GM11168 (cell line): ENCODE results near the gene SNX13.

Experiments used
- in situ Hi-C: fragments of 300-500 bp; cut with MboI; formaldehyde crosslinking; loops from one replicate; pipeline ENCODE4 v1.12.0; 2022; ENCODE audit warnings: low sequenced_read_pairs; ENCODE audit not compliant: unreplicated experiment

The SNX13 gene, protein sequence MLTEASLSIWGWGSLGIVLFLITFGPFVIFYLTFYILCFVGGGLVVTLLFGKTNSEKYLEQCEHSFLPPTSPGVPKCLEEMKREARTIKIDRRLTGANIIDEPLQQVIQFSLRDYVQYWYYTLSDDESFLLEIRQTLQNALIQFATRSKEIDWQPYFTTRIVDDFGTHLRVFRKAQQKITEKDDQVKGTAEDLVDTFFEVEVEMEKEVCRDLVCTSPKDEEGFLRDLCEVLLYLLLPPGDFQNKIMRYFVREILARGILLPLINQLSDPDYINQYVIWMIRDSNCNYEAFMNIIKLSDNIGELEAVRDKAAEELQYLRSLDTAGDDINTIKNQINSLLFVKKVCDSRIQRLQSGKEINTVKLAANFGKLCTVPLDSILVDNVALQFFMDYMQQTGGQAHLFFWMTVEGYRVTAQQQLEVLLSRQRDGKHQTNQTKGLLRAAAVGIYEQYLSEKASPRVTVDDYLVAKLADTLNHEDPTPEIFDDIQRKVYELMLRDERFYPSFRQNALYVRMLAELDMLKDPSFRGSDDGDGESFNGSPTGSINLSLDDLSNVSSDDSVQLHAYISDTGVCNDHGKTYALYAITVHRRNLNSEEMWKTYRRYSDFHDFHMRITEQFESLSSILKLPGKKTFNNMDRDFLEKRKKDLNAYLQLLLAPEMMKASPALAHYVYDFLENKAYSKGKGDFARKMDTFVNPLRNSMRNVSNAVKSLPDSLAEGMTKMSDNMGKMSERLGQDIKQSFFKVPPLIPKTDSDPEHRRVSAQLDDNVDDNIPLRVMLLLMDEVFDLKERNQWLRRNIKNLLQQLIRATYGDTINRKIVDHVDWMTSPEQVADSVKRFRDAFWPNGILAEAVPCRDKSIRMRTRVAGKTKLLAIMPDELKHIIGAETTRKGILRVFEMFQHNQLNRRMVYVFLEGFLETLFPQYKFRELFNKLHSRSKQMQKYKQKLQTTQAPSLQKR

DNA sequence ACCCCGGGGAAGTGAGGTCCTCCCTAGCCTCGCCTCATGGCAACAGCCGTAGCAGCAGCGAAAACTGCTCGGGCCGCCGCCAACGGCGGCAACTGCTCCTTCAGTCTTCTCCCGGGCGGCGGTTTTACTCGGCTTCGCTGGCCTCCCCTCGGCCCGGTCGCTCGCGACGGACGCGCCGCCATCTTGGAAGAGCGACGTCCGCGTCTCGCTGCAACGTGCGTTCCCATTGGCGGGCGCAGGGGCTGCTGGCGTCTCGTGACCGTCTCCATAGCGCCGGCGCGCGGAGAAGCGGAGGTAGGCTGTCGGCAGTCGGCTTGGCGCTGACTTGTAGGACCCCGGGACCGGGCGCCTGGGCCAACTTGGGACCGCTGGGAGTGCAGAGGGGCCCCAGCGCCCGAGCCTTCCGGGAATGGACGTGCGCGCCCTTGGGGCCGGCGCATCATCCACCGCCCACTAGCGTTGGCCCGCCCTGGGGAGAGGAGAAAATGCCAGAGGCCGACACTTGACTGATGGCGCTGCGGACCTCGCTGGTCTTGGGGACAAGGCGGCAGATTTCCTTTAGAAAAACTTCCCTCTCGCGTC lies at the start of gene SNX13:
SNX13 (minus strand) TSS at position 193 of the 582 bp plus-strand sequence. CDS start 199 bp downstream, outside the sequence.
- in situ Hi-C loops: no loop called here

DNA sequence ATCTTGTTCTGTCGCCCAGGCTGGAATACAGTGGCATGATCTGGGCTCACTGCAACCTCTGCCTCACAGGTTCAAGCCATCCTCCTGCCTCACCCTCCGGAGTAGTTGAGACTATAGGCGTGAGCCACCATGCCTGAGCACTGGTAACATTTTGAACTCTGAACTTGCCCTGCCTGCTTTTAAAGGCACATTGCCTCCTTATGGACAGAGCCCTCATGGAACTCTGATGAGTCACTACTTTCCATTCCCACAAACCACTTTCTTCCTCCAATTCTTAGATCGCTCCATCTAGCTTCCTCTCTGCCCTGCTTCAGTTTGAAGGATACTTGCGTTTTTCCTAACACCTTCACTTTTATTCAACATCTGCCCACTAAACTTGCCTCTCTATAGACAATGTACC lies 49.3 kb upstream of the SNX13 start:
- in situ Hi-C loops: no loop called here

DNA sequence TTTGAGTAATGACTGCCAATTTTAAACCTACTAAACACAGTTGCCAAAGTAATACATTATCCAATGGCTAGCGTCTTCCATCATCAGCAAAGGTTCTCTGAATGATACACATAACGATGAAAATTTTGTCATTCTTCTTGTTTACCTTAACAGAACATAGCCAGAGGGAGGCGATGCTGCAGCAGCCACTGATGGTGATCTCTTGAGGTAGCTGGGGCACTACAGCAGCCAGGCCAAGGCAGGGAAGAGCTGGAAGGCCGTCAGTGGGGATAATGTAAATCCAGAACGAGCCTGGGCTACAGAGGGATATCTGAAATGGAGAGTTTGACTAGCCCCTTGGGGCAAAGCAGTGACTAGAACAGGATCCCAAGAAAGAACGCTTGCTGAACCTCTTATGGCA lies 48.6 kb upstream of the SNX13 start:
- in situ Hi-C loops: no loop called here

DNA sequence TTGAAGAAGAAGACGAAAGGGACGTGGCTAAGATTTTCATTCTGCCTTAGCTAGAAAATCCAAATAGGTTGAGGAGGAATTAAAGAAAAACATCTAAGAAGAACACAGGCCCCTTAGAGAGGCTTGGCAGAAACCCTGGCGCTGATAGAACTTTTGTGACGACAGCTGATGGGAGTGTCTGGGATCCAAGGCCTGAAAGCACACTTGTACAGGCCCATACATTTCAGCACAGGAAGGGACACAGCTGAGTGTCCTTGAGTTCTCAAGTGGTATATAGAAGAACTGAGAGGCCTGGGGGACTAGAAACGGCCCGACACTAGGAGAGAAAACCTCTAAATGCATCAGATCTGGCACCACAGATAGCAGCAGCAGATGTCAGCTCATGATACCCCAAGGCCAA lies 47.8 kb upstream of the SNX13 start:
- in situ Hi-C loops: no loop called here

DNA sequence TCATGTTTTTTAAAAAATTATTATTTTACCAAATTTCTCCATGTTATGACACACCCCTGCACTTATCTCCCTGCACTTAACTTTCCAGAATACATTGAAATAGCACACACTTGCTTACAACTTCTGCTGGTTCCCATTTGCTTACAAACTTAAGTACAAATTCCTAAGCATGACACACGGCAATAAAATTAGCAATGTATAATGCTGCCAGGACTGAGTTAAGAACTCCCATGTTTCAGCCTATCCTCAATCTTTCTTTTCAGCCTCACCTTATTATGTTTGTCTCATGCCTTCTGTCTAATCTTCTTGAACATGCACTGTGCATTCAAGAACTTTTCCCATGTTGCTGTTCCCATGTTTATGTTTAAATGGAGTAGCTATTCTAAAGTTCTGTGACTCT lies 46.6 kb upstream of the SNX13 start:
- in situ Hi-C loops: no loop called here

DNA sequence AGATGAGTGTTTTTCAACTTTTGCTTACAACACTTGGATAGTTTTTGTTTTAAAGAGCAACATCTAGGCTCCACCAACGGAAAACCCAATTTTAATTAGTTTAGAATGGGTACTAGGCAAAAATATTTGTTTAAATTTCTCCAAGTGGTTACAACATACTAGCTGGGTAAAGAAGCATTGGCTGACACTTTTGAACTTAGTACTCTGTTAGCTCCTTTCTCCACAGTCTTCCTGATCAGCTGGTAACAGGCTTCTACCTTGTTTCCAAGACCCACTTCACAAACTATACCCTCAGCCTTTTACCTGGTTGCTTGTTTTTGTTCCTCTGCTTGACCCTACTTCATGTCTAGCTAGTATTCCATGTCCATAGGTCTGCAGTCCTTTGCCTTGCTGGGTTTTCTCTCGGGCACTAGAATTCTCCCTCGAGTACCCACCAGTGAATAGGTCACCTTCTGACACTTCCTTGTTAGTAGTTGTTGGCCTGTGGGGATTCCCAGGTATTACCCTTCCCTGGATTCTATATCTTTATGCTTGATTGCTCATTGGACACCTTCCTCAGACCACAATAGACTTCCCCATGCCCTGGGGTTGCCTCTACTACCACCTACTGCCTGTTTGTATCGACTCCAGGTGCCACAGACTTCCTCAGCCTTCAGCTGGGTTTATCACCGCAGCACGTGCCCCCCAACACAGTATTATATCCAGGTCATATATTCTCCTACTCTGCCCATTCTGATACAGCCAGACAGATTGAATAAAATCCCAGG lies 45.4 kb upstream of the SNX13 start:
- in situ Hi-C loops: no loop called here

DNA sequence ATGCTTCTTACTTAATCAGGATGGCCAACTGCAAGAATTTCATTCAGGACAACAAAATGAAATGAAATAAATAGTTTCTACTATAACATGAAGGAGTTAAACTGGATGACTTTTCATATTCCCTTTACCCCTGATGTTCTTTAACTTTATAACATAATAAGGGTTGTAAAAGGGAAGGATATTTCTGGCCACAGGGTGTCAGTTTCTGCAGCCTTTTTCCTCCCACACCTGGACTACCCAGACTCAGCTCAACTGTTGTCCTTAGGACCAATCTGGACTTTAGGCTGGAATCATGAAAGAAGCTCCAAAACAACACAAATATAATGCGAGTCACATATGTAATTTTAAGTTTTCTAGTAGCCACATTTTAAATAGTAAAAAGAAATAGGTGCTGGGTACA lies 44.0 kb upstream of the SNX13 start:
- in situ Hi-C loops: no loop called here

DNA sequence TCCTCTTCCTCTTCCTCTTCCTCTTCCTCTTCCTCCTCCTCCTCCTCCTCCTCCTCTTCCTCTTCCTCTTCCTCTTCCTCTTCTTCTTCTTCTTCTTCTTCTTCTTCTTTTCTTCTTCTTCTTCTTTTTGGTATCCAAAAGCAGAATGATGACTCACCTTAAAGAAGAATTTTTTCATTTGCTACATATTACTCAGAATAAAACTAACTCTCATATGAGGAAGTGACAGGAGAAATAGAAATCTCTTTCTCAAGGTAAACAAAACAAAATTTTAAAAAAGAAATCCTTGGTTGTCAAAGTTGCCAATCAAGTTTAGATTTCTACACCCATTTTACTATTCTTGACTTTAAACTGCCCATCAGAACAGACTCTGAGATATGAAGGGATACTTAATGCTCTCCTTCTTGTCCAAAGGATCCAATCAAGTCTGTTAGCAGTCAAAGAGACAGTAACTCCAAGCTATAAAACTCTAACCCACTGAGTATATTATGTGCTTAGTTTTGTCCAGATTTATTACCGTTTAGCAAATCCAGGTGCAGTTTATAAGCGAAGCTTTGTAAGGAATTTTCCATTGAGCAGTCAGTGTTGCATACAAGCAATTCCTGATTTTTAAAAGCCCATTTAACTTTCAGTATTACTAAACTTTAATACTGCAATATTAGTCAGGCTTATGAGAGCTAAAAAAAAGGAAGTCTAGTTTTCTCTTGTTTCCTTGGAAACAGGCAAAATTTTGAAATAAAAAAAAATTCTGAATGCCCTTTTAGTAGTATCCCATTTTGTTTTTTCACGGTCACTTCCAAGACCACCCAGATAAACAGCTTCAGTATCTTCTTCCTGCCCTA lies 43.1 kb upstream of the SNX13 start:
- in situ Hi-C loops: no loop called here

DNA sequence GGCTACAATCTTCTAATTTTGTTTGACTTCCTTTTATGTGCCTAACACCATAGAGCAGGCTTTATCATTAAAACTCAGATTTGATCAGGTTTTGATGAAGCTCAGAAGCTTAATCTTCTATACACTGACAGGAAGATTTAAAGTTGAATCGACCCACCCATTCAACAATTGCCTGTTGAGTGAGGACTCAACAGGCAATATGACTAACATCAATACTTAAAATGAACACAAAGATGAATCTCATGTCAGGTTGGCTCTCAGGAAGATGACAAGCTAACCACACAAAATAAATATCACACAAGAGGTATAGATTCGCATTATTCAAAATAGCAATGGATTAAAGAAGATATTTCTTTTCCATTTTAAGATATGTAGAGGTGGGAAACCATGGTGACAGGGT lies 36.7 kb upstream of the SNX13 start:
- in situ Hi-C loops: no loop called here

DNA sequence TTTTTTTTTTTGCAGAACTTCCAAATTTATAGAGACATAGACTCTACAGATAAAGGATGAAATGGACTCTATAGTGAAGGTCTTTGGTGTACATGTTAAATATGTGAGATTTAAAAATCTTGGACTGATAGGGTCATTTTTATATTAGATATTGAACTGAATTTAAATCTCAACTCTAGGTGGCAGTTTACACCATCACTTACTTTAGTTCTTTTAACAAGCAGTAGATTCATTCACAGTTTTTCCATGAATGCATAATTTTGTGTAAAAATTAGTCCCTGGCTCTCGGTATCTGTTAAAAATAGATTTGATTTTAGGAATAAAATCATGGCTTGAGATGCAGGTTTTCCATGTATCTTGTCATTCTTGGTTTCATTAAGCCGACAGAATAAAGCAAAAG lies 31.1 kb upstream of the SNX13 start:
- in situ Hi-C loops: no loop called here

DNA sequence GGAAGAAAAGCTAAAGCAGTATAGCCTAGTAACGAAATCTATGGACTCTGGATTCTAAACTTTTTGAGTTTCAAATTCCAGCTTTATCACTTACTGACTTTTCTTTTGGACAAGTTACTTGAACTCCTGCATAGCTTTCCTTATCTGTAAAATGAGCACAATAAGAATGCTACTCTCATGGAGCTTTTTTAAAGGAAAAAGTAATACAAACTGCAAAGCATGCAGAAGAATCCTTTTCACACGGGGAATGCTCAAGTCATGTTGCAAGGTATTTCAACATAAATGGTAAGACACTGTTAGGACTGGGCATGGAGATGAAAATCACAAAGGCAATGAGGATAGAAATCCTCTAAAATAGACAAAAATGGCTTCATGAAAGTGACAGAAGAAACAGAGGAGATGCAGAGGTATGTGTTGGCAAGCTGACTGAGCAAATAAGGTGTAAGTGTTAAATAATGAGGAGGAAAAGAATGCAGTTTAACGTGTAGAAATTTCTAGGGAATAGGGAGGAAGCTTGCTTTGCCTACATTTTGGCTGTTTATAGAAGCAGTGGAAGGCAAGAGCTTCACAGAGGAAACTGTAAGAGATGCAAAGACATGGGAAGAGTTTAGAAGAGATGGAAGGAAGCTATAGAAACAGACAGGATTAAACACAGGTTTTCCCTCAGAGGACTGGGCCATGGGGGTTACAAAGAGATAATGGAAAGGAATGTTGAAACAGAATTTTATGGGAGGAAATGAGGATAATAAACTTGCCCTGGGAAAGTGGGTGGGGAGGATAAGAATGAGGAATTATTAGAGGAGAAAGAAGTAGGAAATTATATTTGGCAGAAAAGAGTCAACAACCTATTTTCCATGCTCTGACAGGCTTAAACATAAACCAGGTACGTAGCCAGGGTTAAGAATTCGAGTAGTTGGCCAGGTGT lies 28.8 kb upstream of the SNX13 start:
- in situ Hi-C loops: no loop called here

DNA sequence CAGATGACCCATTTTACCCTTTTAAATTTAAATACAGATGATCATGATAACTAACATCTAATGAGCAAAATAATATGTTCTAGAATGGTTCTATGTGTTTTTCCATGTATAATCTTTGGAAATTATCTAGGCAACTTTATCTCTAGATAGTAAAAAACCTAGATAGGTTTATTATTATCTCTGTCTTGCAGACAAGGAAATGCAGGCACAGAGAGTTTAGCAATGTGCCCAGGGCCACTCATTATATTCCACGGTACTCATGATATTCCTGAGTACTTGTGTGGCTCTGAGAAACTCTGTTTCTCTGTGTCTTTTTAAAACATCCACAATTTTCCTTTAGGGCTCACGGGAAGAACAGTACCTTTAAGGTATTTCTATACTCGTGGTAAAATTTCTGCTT lies 26.4 kb upstream of the SNX13 start:
- in situ Hi-C loops: no loop called here

DNA sequence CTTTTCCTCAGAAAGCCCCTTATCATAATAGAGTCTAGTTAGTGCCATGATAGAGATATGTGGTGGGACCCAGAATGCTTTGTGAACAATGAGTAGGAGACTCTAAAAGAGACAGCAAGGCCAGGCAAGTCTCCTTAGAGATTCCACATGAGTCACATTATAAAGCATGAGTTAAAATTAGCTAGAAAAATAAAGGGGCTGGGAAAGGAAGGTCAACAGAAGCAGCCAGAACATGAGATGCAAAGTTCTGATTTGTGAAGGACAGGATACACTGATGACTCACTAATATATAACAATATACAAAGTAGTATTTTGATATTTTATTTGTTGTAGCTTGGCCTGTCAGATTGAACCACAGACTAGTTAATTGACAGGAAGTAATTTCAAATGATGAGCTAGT lies 25.3 kb upstream of the SNX13 start:
- in situ Hi-C loops: no loop called here

DNA sequence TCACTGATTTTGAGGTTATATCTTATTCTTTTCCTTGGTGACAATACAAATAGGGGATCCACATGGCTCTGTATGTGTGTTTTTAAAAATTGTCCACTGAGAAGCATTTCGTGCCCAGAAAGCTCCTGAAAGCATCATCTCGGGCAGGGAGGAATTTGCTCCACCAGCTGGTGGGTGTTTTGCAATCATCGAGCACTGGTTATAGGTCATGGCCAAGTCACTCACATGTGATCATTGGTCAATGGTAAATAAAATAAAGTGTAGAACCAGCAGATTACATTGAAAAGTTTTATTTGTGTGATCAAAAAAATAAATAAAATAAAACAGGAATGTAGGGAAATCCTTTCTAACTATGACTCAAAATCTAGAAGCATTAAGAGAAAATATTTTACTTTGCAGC lies 23.0 kb upstream of the SNX13 start:
- in situ Hi-C loops: no loop called here

DNA sequence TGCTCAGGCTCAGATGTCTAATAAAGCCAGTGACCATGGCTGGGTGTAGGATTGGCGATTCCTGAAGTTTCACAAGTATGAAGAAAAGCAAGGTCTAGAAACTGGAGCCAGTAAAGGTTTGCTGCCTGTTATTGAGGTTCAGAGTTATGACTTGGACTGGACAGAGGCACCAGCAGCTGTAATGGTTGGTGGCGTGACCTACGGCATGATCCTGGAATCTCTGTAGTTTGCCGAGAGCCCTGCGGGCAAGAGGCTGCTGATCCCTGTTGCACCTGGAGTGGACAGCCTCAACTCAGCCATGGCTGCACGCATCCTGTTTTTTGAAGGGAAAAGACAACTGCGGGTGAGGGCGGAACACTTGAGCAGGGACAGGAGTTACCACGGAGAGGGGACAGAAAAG lies 22.4 kb upstream of the SNX13 start:
- in situ Hi-C loops: no loop called here

DNA sequence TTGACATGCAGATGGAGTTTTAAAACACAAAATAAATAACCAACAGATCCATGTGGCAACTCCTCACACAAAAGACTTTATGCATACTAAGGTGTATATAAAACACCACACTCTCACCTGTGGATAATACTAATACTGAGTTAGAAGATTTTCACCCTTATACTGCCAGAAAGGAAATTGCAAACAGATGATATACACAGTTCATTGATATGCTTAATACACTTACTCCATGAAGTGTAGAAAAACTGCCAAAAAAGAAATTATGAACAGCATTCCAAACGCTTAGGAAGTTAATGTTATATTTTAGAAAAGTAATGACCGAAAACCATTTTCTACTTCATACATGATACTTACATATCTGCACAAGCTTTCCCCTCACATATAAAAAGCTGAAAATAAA lies 17.6 kb upstream of the SNX13 start:
- in situ Hi-C loops: no loop called here

DNA sequence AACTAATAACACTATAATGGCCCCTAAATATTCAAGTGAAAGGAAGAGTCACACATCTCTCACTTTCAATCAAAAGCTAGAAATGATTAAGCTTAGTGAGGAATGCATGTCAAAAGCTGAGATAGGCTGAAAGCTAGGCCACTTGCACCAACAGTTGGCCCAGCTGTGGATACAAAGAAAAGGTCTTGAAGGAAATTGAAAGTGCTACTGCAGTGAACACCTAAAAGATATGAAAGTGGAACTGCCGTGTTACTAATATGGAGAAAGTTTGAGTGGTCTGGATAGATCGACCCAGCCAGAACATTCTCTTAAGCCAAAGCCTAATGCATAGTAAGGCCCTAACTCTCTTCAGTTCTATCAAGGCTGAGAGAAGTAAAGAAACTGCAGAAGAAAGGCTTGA lies 12.1 kb upstream of the SNX13 start:
- in situ Hi-C loops: no loop called here

DNA sequence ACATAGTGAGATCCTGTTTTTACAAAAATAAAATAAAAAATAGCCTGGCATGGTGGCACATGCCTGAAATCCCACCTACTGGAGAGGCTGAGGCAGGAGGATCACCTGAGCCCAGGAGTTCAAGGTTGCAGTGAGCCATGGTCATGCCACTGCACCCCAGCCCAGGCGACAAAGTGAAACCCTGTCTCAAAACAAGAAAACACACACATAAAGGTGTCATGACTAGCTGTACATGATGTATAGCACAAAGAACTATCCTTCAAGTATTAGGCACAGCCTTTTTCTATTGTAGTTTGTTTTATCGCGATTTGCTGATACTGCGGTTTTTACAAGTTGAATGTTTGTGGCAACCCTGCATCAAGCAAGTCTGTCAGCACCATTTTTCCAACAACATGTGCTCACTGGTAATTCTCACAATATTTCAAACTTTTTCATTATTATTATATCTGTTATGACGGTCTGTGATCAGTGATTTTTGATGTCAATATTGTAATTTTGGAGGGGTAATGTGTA lies 11.5 kb upstream of the SNX13 start:
- in situ Hi-C loops: no loop called here
